ENCODE measurements around the gene IL18.
"Not testable (repeated sequence)": the region's sequence is repeated elsewhere in the genome, so short reads cannot be mapped to it uniquely, and the experiment has no call there.

IL18 gene

DNA sequence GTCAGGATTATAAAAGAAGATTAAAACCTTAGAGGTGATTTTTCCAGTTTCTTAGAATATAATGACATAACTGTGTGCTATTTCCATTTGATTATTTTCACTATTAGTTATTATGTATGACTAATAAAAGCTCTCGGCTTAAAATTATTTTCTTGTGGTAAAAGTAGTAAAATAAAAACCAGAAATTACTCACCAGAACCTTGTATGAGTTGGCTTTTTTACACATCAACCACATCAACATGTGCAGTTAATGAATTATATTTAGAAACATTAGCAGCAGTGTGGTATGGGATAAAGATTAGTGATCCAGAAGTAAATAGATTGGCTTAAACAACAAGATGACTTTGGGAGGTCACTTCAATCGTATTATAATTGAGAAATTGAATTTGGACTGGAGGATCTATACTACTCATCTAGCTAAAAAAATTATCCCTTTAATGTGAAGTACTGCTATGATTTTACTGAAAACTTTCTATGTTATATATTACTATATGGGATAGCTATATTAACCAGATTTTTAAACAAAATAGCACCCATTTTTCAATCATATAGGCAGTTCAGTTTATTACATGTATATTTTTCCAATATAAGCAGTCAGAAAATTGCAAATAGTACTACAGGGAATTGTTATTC is 8.6 kb upstream of the IL18 start:
- DNase-seq (ENCODE audit: low read depth): peak; percentile 54

DNA sequence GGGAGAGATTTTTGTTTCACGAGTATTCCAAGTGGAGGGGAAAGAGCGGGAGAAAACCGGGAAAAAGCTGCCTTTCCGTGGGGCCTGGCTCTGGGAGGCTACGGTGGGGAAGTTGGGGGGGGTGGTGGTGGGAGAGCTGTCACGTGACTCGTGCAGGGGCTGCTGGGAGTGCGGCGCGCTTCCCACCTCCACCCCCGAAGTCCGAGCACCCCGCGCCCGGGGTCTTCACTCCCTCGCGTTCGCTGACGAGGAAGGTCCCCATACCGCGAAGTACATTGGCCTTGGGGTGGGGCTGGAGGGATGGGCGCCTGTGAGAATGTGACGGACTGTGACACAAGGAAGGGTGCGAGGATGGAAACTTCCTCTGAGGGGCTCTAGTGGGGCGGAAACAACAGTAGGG is 3.3 kb upstream of the IL18 start, which contains the start of gene TEX12:
TSS of gene TEX12 (plus strand) at position 228 of the 400 bp plus-strand sequence. CDS start 1,897 bp downstream, outside the sequence.
- no peak for DNase-seq (ENCODE audit: low read depth)

DNA sequence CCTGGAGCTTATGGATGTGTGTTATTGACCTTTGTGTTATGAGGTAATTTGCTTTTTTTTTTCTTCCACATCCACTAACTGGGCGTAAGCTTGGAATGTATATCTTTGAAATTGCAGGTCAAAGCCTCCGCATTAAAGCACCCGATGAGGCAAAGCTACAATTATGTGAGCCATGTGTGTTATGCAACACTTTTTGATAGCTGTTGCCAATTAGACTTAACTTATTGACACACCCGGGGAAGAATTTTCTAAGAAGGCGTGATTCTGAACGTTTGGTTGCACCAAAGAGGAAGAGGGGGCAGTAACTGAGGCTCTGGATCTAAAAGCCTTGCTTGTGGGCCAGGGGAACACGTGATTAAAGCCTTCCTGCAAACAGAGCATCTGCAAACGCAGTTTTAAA is 2.7 kb upstream of the IL18 start:
- peak; percentile 94 for DNase-seq (ENCODE audit: low read depth)

DNA sequence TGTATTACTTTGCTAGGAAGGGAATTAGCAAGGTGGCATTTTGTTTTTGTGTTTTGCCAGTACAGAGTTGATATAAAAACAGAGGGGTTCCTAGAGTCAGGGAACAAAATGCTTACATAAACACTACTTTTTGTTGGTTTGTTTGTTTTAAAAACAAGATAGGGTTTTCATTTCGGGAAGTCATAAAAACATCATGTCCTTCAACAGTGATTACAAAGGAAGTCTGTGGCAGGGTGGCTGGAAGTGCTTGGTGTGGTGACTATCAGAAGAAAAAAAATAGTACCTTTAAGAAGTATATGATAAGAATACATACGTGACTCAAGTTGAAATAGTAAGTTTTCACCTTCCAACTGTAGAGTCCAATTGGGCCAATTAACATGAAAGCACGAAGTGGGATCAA is 1.2 kb upstream of the IL18 start:
- DNase-seq (ENCODE audit: low read depth): no peak

DNA sequence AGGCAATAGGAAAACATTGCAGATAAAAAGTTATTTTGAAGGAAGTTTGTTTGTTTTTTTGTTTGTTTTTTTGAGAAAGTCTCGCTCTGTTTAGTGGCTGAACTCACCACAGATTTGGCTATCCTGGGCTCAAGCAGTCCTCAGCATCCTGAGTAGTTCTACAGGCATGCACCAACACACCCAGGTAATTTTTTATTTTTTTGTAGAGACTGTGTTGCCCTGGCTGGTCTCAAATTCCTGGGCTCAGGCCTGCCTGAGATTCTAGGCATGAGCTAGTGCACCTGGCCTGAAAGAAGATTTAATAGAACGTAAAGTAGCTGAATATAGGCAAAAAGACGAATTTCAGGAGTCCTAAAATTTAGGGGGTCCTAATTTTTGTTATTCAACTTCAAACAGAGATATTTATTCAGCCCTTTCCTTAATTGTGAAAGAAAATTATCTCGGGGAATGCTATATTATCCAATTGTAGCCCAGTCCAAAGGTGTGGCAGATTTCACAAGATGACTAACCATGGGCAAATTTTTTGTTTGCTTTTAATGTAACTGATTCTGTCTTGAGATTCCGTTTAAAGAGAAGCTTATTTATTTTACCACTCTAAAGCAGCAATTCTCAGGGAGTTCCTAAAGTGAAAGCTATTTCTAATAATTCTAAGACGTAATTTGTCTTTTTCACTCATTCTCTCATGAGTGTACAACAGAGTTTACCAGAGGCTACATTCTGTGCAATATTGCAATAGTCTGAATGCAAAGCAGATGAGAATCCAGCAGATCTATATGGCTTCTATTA is 940 bp downstream of the IL18 start:
- peak; percentile 45 for DNase-seq (ENCODE audit: low read depth)

DNA sequence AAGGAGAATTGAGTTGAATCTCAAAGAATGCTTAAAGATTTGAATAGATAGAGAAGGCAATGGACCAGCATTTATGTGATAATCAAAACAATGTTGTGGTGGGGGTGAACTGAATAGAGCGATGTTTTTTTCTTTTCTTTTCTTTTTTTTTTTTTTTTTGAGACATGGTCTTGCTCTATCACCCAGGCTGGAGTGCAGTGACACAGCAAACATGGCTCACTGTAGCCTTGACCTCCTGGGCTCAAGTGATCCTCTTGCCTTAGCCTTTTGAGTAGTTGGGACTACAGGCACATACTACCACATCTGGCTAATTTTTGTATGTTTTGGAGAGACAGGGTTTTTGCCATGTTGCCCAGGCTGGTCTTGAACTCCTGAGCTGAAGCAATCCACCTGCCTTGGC is 1.7 kb downstream of the IL18 start:
- DNase-seq (ENCODE audit: low read depth): not testable (repeated sequence)

DNA sequence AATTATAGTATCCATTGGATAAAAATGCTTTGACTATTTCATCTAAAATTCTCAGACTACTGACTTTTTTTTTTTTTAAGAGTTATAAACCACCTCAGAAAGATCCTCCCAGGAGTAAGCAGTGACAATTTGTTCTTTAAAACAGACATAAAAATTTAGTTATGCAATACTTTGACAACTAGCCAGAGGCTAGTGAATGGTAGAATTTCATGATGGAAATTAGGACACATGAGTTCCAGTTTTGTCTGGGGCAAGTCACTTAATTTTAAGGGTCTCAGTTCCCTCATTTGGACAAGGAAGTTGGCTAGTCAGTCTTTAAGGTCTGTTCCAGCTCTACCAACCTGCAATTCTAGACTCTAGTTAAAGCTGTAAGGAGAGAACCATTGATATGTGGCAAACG is 2.9 kb downstream of the IL18 start:
- DNase-seq (ENCODE audit: low read depth): peak; percentile 58

DNA sequence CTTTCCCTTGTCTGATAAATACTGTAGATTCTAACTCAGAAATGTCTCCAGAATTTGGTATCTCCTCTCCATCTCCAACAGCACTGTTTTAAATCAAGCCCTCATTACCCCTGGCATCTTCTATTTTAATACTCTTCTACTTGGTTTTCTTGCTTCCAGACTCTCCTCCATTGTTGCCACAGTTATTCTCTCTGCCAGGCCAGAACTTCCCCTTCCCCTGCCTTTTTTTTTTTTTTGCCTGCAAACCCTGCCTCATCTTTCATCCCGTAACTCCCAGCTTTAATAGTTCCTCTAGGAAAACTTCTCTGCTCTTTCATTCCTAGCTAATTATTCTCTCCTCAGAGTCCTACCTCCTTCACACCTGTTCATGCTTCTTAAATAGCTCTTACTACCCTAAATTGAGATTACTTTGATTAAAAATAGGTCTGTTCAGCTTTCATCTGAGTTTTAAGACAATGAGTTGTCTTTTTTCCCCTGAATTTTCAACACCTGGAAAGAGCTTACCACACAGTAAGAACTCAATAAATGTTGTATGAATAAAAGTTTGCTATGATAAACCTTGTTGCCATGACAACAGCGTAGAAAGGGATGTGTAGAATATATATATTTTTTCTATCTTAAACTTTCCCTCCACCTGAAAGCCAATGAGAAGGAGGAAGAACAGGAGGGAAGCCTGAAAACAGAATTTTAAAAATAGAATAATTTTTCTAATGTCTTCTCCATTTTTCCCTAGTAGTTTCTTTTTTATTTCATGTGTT is 3.6 kb downstream of the IL18 start:
- no peak for DNase-seq (ENCODE audit: low read depth)

DNA sequence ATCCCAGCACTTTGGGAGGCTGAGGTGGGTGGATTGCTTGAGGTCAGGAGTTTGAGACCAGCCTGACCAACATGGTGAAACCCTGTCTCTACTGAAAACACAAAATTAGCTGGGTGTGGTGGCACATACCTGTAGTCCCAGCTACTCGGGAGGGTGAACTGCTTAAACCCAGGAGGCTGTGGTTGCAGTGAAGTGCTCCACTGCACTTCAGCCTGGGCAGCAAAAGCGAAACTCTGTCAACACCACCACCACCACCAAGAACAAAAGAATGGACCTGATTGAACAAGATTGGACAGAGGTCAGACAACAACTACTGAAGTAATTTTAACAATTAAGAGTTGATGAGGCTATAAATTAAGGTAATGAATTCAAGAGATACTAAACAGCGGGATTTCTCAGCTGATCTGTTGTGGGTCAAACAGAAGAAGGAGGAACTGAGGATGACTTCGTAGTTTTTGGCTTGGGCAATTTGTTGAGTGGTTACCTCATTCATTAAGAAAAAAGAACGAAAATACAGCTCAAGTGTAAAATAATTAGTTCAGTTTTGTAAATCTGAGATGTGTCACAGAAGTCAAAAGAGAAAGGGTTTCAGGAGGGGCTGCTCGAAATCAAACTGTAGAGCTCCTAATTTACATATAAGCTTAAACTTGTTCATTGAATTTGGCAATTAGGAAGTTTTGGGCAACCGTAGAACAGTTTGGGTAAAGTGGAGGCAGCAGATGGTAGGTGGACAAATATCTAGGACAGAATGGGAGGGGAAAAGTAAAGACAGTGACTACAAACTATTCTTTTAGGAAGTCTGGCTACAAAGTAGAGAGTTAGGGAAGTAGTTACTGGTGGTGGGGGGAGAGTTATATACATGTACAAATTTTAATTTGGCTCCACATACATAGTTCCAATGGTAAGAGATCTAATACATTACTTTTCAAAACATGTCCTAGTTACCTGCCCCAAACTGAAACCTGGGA is 4.5 kb downstream of the IL18 start:
- DNase-seq (ENCODE audit: low read depth): no peak

DNA sequence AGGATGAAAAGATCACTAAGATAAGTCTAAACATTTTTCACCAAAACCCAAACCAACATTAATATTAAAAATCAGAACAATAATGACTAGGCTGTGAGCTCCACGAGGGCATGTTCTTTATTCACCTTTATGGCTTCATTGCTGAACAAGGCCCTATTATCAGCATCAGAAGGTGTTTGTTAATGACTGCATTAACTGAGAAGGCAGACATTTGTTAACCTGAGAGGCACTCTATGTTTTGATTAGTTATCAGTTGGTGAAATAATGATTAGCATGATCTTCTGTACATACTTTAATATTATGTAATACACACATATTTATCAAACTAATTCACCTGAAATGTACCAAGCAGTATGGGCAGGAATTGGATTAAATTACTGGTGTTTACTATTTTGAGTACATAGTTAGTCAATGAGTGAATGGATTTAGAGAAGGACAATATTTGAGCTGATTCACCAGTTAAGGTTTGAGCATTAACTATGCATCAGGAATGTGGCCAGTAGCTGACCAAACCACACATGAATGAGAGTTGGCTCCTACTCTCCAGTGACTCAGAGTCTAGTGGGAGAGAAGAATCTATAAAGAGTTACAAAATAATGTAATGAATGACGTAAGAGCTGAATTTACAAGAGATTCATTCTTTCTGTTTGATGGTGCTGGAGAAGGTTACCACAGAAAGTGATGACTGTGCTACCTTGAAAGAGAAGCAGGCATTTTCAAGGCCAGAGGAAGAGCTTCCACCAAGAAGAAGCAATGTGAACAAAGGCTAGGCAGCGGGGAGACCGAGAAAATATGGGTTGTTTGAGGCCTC is 6.7 kb downstream of the IL18 start:
- peak; percentile 99 for DNase-seq (ENCODE audit: low read depth)

DNA sequence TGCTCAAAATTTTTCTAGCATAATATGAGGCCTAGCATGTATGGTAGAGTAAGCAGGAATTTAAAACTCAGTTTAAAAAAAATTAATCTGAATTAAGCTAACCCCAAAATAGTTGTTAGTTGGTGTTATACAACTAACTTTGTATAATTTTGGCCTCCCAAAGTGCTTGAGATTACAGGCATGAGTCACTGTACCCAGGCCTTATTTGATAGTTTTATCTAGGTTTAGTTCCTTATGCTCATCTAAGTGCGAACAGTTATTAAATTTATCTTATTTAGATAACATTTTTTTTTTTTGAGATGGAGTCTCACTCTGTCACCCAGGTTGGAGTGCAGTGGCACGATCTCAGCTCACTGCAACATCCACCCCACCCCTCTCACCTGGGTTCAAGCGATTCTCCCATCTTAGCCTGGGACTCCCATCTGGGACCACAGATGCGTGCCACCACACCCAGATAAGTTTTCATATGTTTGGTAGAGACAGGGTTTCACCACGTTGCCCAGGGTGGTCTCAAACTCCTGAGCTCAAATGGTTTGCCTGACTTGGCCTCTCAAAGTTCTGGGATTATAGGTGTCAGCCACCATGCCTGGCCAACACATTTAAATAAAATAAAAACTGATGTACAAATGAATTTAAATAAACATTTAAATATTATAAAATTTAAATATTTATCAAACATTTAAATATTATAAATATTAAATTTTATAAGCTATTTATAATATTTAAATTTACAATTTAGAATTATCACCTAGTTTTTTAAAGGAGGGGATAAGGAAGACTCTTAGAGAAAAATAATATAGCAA is 7.5 kb downstream of the IL18 start:
- DNase-seq (ENCODE audit: low read depth): peak; percentile 31

DNA sequence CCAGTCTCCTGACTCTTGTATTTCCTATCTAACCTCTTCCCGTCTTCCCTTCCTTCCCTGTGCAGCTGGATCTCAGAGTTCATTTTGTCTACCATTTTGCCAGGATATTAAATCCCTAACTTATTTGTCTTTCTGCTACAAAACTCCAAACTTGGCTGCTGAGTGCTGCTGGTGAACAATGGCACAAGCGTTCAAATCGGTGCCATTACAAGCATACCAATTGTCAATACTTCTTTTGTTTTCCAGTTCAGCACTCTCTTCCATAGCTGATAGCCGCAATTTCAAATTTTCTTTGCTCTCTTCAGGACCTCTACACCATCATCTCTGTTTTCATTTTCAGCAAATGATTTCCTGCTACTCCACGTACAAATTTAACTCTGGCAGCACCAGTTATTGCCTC is 13.4 kb downstream of the IL18 start:
- DNase-seq (ENCODE audit: low read depth): no peak

DNA sequence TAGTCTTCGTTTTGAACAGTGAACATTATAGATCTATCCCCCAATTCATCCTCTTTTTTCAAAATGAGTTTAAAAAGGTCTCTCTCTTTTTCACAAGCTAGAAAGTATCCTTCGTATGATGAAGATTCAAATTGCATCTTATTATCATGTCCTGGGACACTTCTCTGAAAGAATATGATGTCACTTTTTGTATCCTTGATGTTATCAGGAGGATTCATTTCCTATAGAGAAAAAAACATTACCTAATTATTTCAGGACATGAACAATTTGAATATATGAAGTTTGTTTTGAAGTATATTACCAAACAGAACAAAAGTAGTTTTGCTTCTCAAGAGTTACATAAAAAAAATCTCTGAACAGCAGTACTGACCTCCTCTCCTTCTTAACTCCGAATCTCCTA is 20.3 kb downstream of the IL18 start:
- DNase-seq (ENCODE audit: low read depth): no peak

DNA sequence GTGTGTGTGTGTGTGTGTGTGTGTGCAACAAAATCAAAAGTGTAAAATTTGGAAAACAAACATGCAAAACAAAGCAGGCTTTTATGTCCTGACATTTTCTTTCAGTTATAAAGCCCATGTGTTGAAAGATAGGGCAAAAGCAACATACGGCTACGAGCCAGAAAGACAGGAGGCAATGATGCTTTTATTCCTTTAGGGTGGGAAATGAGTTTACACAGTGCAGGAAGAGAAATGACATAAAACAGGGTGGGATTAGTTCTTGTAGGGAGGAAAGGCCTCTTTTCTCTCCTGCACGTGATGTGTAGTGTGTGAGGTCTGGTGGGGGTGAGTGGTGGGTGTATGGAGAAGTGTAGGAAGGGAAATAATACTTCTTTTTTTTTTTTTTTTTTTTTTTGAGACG is 29.4 kb downstream of the IL18 start:
- no peak for DNase-seq (ENCODE audit: low read depth)

DNA sequence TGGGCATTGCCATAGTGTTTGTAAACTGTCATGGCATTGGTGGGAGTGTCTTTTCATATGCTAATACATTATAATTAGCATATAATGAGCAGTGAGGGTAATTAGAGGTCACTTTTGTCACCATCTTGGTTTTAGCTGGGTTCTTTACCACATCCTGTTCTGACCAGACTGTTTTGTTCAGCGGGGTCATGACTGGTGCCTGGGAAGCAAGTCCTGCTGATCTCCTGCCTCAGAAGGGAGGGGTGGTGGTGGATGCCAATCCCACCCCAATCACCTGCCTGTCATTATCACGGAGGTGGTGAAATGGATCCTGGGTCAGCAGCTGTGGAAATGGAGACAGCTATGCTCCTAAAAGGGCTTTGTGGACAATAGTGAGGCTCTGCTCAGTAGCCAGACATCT is 31.2 kb downstream of the IL18 start:
- no peak for DNase-seq (ENCODE audit: low read depth)

DNA sequence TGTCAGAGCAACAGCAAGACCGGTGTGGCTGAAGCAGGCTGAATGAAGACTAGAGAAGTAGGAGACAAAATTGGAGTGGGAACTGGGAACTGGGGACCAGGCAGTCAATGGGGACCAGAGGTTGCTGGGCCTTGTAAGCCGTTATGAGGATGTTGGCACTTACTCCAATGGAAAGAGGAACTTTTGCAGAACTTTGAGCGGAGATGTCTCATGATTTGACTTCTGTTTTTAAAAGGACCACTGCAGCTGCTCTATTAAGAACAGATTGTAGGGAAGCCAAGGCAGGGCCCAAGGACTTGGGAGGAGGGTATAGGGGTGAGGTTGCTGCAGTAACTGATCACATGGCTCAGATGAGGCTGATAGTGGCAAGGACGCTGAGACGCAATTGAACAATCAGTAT is 34.2 kb downstream of the IL18 start:
- no peak for DNase-seq (ENCODE audit: low read depth)

DNA sequence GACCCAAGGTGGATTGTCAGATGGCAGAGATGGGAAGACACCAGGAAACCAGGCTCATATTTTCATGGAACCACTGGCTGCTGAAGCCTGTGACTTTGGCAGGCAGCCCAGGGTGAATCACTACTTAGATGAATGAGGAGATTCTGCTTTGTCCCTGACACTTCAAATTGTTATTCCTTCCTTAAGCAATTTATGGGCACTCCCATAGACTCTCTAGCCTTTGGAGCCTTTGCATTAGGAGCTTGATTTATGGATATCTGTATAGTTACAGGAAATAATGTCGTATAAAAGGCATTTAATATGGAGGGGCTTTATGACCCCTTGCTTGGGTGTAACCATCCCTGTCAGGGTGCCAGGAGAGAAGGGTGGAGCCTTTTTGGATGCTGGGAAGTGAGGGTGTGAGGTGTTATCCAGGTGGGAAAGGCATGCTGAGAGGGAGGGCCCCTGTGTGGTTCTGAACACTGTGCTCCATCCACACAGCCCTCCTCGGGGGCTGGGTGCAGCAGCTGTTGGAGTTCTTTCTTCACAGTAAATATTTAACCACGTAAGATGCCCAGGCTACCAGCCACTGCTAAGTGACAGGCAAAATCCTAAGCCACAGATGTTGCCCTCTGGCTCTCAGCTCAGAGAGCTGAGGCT is 35.3 kb downstream of the IL18 start:
- DNase-seq (ENCODE audit: low read depth): peak; percentile 87

DNA sequence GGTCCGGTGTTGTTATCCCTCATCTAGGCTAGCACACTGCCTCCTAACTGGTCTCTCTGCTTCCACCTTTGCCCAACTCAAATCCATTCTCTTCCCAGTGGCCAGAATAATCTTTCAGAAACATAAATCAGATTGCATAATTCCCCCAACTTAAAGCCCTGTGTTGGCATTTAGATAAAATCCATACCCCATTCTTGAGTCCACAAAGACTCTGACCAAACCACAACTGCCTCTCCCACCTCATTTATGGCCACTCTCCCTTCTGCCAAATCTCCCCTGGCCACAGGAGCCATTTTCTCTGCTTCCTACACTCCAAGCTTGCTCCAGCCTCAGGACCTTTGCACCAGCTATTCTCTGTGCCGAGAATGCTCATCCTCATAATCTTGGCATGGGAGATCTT is 36.8 kb downstream of the IL18 start:
- no peak for DNase-seq (ENCODE audit: low read depth)

DNA sequence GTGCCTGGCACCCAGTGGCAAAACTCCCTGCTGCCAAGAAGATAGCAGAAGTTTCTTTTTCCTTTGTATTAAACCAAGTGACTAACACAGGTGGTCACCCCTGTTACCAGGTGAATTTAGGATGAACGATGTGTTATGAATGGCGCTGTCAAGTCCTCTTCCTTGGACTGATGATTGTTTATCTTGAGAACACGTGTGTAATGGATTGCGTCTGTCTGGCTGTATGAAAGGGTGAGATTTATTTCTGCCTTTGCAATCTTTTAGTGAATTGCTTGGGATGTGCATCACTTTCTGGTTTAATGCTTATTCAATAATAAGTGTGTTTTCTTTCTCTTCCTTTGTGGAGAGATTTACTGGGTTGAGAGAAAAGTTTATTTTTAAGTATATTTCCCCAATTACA is 40.8 kb downstream of the IL18 start:
- no peak for DNase-seq (ENCODE audit: low read depth)

Data from iris pigment epithelial cell (primary cell).